Erythroblast (primary cell): Measurements from ENCODE around the gene SH3BP5L.
A peak's percentile ranks its signal among the peaks of the same experiment; 100 is the strongest.
"Not testable (repeated sequence)": the region's sequence is repeated elsewhere in the genome, so short reads cannot be mapped to it uniquely, and the experiment has no call there.

Source experiments
- DNase-seq, 2 experiments: peaks; one replicate each; lab custom pipeline; 2025; lab: John Stamatoyannopoulos, UW
- GATA1 ChIP-seq: IDR thresholded peaks from 2 replicates; pipeline ENCODE4 v1.6.1; 2011; ENCODE audit warnings: low read depth, mild to moderate bottlenecking, control low read depth, low read length, moderate library complexity
- POLR2A ChIP-seq: IDR thresholded peaks from 2 replicates; pipeline ENCODE4 v1.6.1; 2011; ENCODE audit warnings: mild to moderate bottlenecking, low read length

The SH3BP5L gene

DNA sequence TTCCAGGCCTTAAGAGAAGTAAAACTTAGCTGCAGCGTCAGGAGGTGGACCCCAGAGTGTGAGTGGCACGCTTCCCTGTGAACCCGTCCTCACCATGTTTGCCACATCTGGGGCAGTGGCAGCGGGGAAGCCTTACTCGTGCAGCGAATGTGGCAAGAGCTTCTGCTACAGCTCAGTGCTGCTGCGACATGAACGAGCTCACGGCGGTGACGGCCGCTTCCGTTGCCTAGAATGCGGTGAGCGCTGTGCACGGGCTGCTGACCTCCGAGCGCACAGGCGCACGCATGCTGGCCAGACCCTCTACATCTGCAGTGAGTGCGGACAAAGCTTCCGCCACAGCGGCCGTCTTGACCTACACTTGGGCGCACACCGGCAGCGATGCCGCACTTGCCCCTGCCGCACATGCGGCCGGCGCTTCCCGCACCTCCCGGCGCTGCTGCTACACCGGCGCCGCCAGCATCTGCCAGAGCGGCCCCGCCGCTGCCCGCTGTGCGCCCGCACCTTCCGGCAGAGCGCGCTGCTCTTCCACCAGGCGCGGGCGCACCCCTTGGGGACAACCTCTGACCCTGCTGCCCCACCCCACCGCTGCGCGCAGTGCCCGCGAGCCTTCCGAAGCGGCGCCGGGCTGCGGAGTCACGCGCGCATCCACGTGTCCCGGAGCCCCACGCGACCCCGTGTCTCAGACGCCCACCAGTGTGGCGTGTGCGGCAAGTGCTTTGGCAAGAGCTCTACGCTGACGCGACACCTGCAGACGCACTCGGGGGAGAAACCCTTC lies 21.7 kb upstream of the SH3BP5L start:
- DNase-seq = no peak
- no peak for TF ChIP-seq POLR2A
- no peak for TF ChIP-seq GATA1

DNA sequence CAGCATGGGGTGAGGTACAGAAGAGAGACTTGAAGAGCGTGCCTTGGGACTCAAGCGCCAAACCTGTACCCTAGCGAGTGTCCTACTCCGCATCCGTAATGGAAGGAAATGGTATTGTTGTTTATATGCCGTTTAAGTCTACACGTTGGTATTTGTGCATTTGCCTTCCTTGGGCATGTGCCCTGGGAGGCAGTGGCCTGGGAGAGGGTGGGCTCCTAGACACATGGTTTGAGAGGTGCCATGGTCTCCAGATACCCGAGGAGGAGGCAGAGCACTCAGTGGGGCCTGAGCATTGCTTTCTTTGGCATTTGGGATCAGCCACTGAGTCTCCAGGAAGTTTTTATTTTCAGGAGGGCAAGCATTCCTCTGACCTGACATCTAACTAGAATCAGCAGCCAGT lies 18.8 kb upstream of the SH3BP5L start:
- DNase-seq = no peak
- TF ChIP-seq POLR2A (no peak), GATA1 (no peak)

DNA sequence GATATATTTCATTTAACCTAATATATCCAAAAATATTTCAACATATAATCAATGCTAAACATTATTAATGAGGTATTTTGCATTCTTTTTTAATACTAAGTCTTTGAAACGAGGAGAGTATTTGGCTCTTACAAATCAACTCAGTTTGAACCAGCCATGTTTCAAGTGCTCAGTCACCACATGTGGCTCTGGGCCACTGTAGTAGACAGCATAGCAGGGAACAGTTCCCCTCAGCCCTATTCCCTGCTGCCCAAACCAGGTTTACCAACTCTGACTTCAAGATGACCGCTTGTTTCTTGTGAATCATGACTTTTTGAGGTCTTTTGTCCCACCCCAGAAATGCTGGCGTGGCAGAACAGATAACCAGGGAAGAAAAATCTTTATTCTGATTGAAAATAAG lies 18.0 kb upstream of the SH3BP5L start:
- TF ChIP-seq POLR2A (no peak), GATA1 (no peak)
- DNase-seq = no peak

DNA sequence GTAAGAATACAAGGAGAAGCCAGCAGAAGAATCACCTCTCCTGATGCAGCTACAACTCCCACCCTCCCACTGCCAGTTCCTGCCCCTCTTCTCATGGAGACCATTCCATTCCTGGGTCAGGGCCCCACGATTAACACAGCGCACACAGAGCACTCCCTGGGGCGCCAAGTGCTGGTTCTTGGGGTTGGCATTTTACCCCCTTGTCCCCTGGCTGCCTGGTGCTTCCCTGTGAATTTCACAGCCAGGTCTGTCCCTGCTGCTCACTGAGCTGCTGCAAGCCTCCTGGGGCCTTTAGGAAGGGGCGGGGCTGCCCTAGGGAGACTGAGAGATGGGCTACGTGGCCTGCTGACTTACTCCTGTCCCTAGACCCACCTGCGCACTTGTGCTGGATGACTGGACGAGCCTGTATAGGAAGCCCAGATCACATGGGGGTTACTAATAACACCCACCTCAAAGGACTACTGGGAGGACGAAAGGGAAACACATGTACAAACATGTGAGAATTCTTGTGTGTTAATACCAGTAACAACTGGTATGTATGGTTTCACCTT lies 17.1 kb upstream of the SH3BP5L start:
- TF ChIP-seq GATA1 (no peak), POLR2A (no peak)
- DNase-seq = no peak

DNA sequence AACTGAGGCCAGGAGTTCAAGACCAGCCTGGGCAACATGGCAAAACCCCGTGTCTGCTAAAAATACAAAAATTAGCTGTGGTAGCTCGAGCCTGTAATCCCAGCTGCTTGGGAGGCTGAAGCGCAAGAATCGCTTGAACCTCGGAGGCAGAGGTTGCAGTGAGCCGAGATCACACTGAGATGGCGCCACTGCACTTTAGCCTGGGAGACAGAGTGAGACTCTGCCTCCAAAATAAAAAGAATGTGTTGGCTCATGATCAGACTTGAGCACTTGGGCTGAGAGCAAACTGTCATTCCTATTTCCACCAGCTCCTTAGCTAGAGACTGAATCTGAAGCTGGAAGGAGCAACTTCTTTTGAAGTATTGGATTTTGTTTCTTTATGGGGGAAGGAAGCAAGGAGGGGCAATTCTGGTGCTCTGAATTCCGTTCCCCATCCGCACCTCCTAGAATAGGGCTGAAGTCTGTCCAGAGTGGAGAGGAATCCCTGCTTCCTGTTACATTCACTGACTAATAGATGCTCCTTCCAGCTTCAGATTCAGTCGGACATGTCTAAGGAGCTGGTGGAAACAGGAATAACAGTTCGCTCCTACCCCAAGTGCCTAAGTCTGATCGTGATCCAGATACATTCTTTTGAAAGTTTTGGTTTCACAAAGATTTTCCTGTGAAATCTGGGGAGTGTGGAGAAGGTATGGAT lies 16.1 kb upstream of the SH3BP5L start:
- DNase-seq = peak; percentile 75 to 77

GRCh38 chr1:248840946-248841345 lies 15.2 kb upstream of the SH3BP5L start:
- DNase-seq = no peak
- no peak for TF ChIP-seq GATA1
- no peak for TF ChIP-seq POLR2A

More for the DNA sequence above, 16.1 kb upstream of the SH3BP5L start:
- TF ChIP-seq GATA1 (no peak), POLR2A (no peak)

DNA sequence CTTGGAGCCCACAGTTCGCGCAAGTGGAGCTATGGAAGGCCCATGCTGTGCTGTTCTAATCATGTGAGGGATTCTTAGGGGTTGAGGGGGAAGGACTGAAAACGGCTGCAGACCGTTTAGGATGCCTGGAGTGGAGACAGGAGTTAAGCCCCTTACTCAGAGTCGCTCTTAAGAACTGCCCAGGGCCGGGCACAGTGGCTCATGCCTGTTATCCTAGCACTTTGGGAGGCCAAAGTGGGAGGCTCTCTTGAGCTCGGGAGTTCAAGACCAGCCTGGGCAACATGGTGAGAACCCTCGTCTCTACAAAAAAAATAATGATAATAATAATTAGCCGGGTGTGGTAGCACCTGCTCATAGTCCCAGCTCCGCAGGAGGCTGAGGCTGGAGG lies 13.4 kb upstream of the SH3BP5L start:
- DNase-seq = no peak
- TF ChIP-seq POLR2A = no peak
- TF ChIP-seq GATA1 = no peak

GRCh38 chr1:248838357-248839167 lies 12.8 kb upstream of the SH3BP5L start:
- TF ChIP-seq GATA1 (no peak), POLR2A (peak; percentile 93)
- DNase-seq = peak; percentile 95

DNA sequence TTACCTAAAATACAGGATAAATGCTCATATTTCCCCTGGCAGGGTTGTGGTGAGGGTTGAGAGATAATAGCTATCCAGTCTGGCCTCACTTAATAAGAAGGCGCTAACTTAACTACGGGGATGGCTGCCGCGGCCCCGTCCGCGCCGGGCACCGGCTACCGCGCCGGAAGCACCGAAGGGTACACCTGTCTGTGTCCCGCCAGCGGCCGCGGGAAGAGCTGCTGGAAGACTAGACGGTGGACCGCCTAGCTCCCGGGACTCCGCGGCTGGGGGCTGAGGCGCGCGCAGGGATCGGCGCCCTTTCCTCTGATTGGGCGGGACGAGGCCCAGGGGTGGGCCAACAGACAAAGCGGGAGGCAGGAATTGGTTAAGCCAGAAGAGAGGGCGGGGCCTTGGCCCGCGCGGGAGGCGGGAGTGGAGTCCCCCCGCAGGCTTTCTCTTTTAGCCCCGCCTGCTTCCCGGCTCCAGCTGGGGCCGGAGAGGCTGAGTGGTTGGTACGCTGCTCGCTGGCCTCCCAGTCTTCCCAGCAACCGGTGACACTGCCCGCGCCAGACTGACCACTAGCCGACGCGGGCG lies 12.2 kb upstream of the SH3BP5L start, which contains the start of gene ZNF672:
ZNF672 (plus strand) TSS at position 444 of the 576 bp plus-strand sequence. CDS start 9,051 bp downstream, outside the sequence.
- peak; percentile 98 for TF ChIP-seq POLR2A
- no peak for TF ChIP-seq GATA1
- DNase-seq = peak; percentile 97

DNA sequence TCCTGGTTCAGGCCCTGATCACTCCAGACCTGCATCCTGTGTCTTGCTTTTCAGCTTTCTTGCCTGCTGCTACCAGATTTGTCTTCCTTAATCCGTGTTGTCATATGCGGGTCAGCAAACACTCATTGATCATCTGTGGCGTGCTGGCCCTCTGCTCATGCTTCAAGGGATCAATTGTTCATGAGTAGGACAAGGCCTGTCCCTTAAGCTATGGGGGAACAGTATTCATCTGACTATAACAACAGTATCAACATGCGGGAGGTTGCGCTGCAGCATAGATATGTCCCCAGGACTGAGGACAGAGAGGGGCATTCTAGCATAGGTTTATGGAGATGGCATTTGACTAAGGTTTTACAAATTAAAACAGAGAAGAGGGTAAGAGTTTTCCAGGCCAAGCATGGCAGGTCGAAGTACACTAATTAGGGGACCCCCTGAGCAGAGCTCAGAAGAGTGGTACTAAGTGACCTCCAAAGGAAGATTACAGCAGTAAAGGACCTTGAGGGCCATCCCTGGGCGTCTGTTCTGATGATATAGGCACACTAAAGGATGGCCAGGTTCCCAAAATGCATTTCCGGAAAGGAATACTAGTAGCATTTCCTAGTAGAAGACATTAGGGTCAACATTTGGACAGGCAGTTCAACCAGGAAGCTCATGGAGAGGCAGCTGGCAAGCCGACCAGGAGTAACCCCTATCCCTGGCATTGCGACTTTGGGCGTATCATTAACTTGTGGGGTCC lies 11.5 kb upstream of the SH3BP5L start:
- DNase-seq = no peak
- no peak for TF ChIP-seq GATA1
- no peak for TF ChIP-seq POLR2A

- TF ChIP-seq POLR2A (no peak), GATA1 (no peak)
- no peak for DNase-seq
Observed at GRCh38 chr1:248834343-248834940, 8.7 kb upstream of the SH3BP5L start.

DNA sequence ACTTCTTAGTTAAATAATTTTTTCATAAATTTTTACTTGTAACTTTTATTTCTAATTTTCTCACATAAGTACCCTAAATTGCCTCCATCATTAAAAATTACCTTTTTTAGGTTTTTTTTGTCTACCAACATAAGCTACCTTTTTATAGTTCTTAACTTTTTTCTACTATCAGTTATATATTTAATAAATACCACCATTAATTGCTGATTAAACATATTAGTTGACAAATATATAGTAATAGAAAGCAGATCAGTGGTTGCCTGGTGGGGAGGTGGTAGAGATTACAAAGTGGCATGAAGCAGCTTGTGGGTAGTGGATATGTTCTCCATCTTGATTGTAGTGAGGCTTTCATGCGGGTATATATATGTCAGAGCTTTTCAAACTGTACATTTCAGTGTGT lies 6.1 kb upstream of the SH3BP5L start:
- no peak for TF ChIP-seq POLR2A
- no peak for TF ChIP-seq GATA1
- no peak for DNase-seq

- not testable (repeated sequence) for DNase-seq
Observed at GRCh38 chr1:248830718-248831017, 5.0 kb upstream of the SH3BP5L start.
